Liver (tissue), 3 donors: ENCODE measurements around the gene CMIP.

ENCODE experiments used
- CTCF ChIP-seq: fragments of 150-350 bp; IDR thresholded peaks from 2 replicates; pipeline ENCODE4 v1.5.1; 2017; ENCODE audit warnings: improper control_type of control experiment, low read depth, low read length; ENCODE audit not compliant: missing input control
- EGR1 ChIP-seq, 2 donors: IDR thresholded peaks; 2 replicates each; pipeline ENCODE4 v1.6.1; 2016 to 2018; ENCODE audit warnings: antibody characterized with exemption in 2 of 2, low read depth in 2 of 2
- FOXA2 ChIP-seq: IDR thresholded peaks from 2 replicates; pipeline ENCODE4 v1.6.1; 2016; ENCODE audit warnings: antibody characterized with exemption
- RAD21 ChIP-seq, 2 donors: IDR thresholded peaks; 2 replicates each; pipeline ENCODE4 v1.6.1; 2016; ENCODE audit warnings: antibody characterized with exemption in 2 of 2, mild to moderate bottlenecking in 2 of 2
- REST ChIP-seq: IDR thresholded peaks from 2 replicates; pipeline ENCODE4 v1.6.1; 2016; ENCODE audit warnings: antibody characterized with exemption, mild to moderate bottlenecking
- TAF1 ChIP-seq: conservative IDR thresholded peaks from 2 replicates; pipeline ENCODE4 v1.6.1; 2016; ENCODE audit warnings: antibody characterized with exemption, mild to moderate bottlenecking
- donor health status: healthy.
- donor health status: healthy.

GRCh38 chr16:81564421-81564911, 119.9 kb downstream of the CMIP start:
- TF ChIP-seq CTCF = no peak
- TF ChIP-seq FOXA2 = no peak
- no peak for TF ChIP-seq TAF1
- TF ChIP-seq EGR1 (IDR thresholded peaks at IDR 0.05; ENCODE audit: low read depth in 2 of 2) = no peak
- no peak for TF ChIP-seq RAD21 (IDR thresholded peaks at IDR 0.05)
- no peak for TF ChIP-seq REST
